ENCODE data around the gene JPH2.

Gene JPH2

DNA sequence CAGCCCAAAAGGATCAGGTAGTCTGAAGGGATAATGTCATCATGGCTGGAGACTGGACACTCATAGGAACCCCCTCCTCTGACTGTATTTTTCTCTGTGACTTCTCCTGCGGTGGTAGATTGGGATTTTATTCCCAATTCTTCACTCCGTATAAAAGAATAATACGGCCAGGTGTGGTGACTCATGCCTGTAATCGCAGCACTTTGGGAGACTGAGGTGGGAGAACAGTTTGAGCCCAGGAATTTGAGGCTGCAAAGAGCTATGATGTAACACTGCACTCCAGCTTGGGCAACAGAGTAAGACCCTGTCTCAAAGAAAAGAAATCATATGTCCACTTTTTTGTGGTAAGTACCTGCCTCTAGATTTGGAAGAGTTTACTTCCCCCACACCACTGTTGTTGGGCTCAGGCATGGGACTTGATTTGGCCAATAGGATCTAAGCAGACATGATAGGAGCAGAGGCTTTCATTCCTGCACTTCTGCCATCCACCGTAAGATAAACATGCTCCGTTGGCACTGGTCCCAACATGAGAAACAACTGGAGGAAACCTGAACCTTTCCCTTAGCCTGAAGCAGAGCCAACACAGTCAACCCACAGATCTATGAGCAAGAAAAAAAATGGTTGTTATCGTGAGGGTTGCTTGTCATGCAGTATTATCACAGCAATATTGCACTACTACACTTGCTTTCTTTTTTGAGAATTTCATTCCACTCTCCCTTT lies 82.0 kb downstream of the JPH2 start:
- no peak overlapping the region for H3K4me2 ChIP-seq (ENCODE audit: low read depth, low read length)
- DNase-seq: no peak
- TF ChIP-seq EZH2phosphoT487 (IDR thresholded peaks at IDR 0.05; ENCODE audit: low read length): no peak
- no peak for TF ChIP-seq CTCF (IDR thresholded peaks at IDR 0.05; ENCODE audit: low read length)

DNA sequence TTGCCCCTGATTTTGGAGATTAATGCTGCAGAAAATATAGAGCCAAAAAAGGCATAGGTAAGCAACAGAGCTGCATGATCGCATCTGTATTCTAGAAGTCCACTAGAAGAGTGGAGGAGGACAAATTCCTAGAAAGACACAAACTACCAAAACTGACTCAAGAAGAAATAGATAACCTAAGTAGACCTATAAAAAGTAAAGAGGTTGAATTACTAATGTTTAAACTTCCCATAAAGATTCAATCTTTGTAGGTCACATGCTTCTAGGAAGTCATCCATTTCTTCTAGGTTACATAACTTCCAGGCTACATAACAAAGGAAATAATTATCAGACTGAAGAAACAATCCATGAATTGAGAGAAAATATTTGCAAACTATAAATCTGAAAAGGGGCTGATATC lies 84.4 kb downstream of the JPH2 start:
- H2AFZ ChIP-seq (ENCODE audit: low read length): no peak overlapping the region
- no peaks in the 10 kb centered on the region for H4K20me1 ChIP-seq (ENCODE audit: insufficient read depth, low read length)
- no peaks in the 10 kb centered on the region for H3K9me2 ChIP-seq (replicated peaks; ENCODE audit: insufficient read depth, low read length)
- no peak for TF ChIP-seq EZH2phosphoT487 (IDR thresholded peaks at IDR 0.05; ENCODE audit: low read length)
- TF ChIP-seq CTCF (IDR thresholded peaks at IDR 0.05; ENCODE audit: low read length): no peak
- no peak for TF ChIP-seq EZH2 (optimal IDR thresholded peaks at IDR 0.05; ENCODE audit: low read depth, low read length)
- no peak overlapping the region for H3K4me3 ChIP-seq (ENCODE audit: low read length)
- H3K79me2 ChIP-seq (ENCODE audit: low read length): no peaks in the 10 kb centered on the region
- no peaks in the 10 kb centered on the region for H3K36me3 ChIP-seq (replicated peaks; ENCODE audit: insufficient read depth, low read length)
- H3K9me3 ChIP-seq (replicated peaks; ENCODE audit: insufficient read depth, low read length): no peaks in the 10 kb centered on the region
- no peaks in the 10 kb centered on the region for H3K27me3 ChIP-seq (replicated peaks; ENCODE audit: insufficient read depth, low read length)
- no peaks in the 10 kb centered on the region for H3K4me1 ChIP-seq (ENCODE audit: low read length)
- H3K27ac ChIP-seq (ENCODE audit: low read length): no peak overlapping the region
- H3K9ac ChIP-seq (ENCODE audit: low read length): no peak overlapping the region
- no peaks in the 10 kb centered on the region for H3F3A ChIP-seq (ENCODE audit: insufficient read depth, low read length)
- no peak overlapping the region for H3K4me2 ChIP-seq (ENCODE audit: low read depth, low read length)
- DNase-seq: no peak

More for the DNA sequence above, 82.0 kb downstream of the JPH2 start:
- H3K9me3 ChIP-seq (replicated peaks; ENCODE audit: insufficient read depth, low read length): no peaks in the 10 kb centered on the region
- H3K4me1 ChIP-seq (ENCODE audit: low read length): no peaks in the 10 kb centered on the region
- no peak overlapping the region for H3K9ac ChIP-seq (ENCODE audit: low read length)
- H3K4me3 ChIP-seq (ENCODE audit: low read length): no peak overlapping the region
- no peak overlapping the region for H3K27ac ChIP-seq (ENCODE audit: low read length)
- H4K20me1 ChIP-seq (ENCODE audit: insufficient read depth, low read length): no peaks in the 10 kb centered on the region
- no peaks in the 10 kb centered on the region for H3K36me3 ChIP-seq (replicated peaks; ENCODE audit: insufficient read depth, low read length)
- no peaks in the 10 kb centered on the region for H3K9me2 ChIP-seq (replicated peaks; ENCODE audit: insufficient read depth, low read length)
- H3K27me3 ChIP-seq (replicated peaks; ENCODE audit: insufficient read depth, low read length): no peaks in the 10 kb centered on the region
- no peaks in the 10 kb centered on the region for H3K79me2 ChIP-seq (ENCODE audit: low read length)
- H2AFZ ChIP-seq (ENCODE audit: low read length): no peak overlapping the region
- H3F3A ChIP-seq (ENCODE audit: insufficient read depth, low read length): no peaks in the 10 kb centered on the region

- Histone ChIP-seq H3K9me2 (replicated peaks; ENCODE audit: insufficient read depth, low read length) (no peaks in the 10 kb centered on the region), H3K9ac (ENCODE audit: low read length) (no peak overlapping the region), H3K36me3 (replicated peaks; ENCODE audit: insufficient read depth, low read length) (no peaks in the 10 kb centered on the region), H3K4me1 (ENCODE audit: low read length) (no peaks in the 10 kb centered on the region), H3F3A (ENCODE audit: insufficient read depth, low read length) (no peaks in the 10 kb centered on the region), H3K4me2 (ENCODE audit: low read depth, low read length) (no peak overlapping the region), H4K20me1 (ENCODE audit: insufficient read depth, low read length) (no peaks in the 10 kb centered on the region), H3K27me3 (replicated peaks; ENCODE audit: insufficient read depth, low read length) (no peaks in the 10 kb centered on the region), H3K9me3 (replicated peaks; ENCODE audit: insufficient read depth, low read length) (no peaks in the 10 kb centered on the region), H2AFZ (ENCODE audit: low read length) (no peak overlapping the region), H3K4me3 (ENCODE audit: low read length) (no peak overlapping the region), H3K27ac (ENCODE audit: low read length) (no peak overlapping the region), H3K79me2 (ENCODE audit: low read length) (no peaks in the 10 kb centered on the region)
- TF ChIP-seq EZH2 (optimal IDR thresholded peaks at IDR 0.05; ENCODE audit: low read depth, low read length) (no peak), EZH2phosphoT487 (IDR thresholded peaks at IDR 0.05; ENCODE audit: low read length) (no peak), CTCF (IDR thresholded peaks at IDR 0.05; ENCODE audit: low read length) (no peak)
- DNase-seq: no peak
Measured at GRCh38 chr20:44099832-44100231, 87.2 kb downstream of the JPH2 start.
